GM23338 (cell line): ENCODE data around the gene TREM2. TPM values are rescaled to one million over a fixed set of nuclear protein-coding genes. Genes with fewer than 3 reads are reported as not detected.

ENCODE experiments used
- ATAC-seq: fragments of 200-7000 bp; cut with Tn5 transposase; 3 replicates; pipeline ENCODE4 v1.9.1; 2020
- DNase-seq: peaks from one replicate; pipeline ENCODE4 v3.0.0-alpha.2; 2015; ENCODE audit warnings: low spot score
- H2AFZ ChIP-seq: fragments of 200-600 bp; sonication (generic); 2 replicates; pipeline ENCODE4 v1.8.0; 2016; ENCODE audit warnings: antibody characterized with exemption, mild to moderate bottlenecking, moderate library complexity
- H3F3A ChIP-seq: fragments of 200-600 bp; sonication (generic); replicated peaks from 2 replicates; pipeline ENCODE4 v1.8.0; 2017; ENCODE audit warnings: antibody characterized with exemption, mixed run types, low read depth
- H3K27ac ChIP-seq: fragments of 200-600 bp; sonication (generic); 2 replicates; pipeline ENCODE4 v1.6.1; 2016; ENCODE audit warnings: low read depth
- H3K27me3 ChIP-seq: fragments of 200-600 bp; sonication (generic); 2 replicates; pipeline ENCODE4 v1.8.0; 2016; ENCODE audit warnings: mild to moderate bottlenecking, mixed run types, moderate library complexity; ENCODE audit not compliant: insufficient read depth
- H3K36me3 ChIP-seq: fragments of 200-600 bp; sonication (generic); 2 replicates; pipeline ENCODE4 v1.8.0; 2016; ENCODE audit warnings: mild to moderate bottlenecking; ENCODE audit not compliant: insufficient read depth
- H3K4me1 ChIP-seq: fragments of 200-600 bp; sonication (generic); 2 replicates; pipeline ENCODE4 v1.8.0; 2016; ENCODE audit warnings: mild to moderate bottlenecking, moderate library complexity; ENCODE audit not compliant: insufficient read depth
- H3K4me2 ChIP-seq: fragments of 200-600 bp; sonication (generic); 2 replicates; pipeline ENCODE4 v1.7.1; 2017; ENCODE audit warnings: mixed run types
- H3K4me3 ChIP-seq: fragments of 200-600 bp; sonication (generic); 2 replicates; pipeline ENCODE4 v1.6.1; 2016; ENCODE audit warnings: mixed run types
- H3K79me2 ChIP-seq: fragments of 200-600 bp; sonication (generic); replicated peaks from 2 replicates; pipeline ENCODE4 v1.8.0; 2017; ENCODE audit warnings: mild to moderate bottlenecking; ENCODE audit not compliant: insufficient read depth
- H3K9me2 ChIP-seq: fragments of 200-600 bp; sonication (generic); 2 replicates; pipeline ENCODE4 v1.8.0; 2017; ENCODE audit not compliant: insufficient read depth
- H4K20me1 ChIP-seq: fragments of 200-600 bp; sonication (generic); replicated peaks from 2 replicates; pipeline ENCODE4 v1.8.0; 2017; ENCODE audit warnings: mild to moderate bottlenecking; ENCODE audit not compliant: insufficient read depth
- H3K27ac Mint-ChIP-seq: 2 replicates; pipeline ENCODE4 v1.8.0; 2020; ENCODE audit warnings: inconsistent platforms, mild to moderate bottlenecking, moderate library complexity, mixed read lengths
- H3K27me3 Mint-ChIP-seq: 3 replicates; pipeline ENCODE4 v1.8.0; 2022; ENCODE audit warnings: low read depth, mild to moderate bottlenecking, moderate library complexity, mixed read lengths, inconsistent platforms; ENCODE audit not compliant: insufficient read depth, poor library complexity
- H3K36me3 Mint-ChIP-seq: 3 replicates; pipeline ENCODE4 v1.8.0; 2021; ENCODE audit warnings: low read depth, mild to moderate bottlenecking, inconsistent platforms, moderate library complexity, mixed read lengths
- H3K4me1 Mint-ChIP-seq: 3 replicates; pipeline ENCODE4 v1.8.0; 2020; ENCODE audit warnings: mild to moderate bottlenecking, inconsistent platforms, mixed read lengths
- H3K4me3 Mint-ChIP-seq: 3 replicates; pipeline ENCODE4 v1.8.0; 2021; ENCODE audit warnings: moderate library complexity, mild to moderate bottlenecking, inconsistent platforms, mixed read lengths
- H3K9me3 Mint-ChIP-seq: 3 replicates; pipeline ENCODE4 v1.8.0; 2020; ENCODE audit warnings: moderate library complexity, mild to moderate bottlenecking, inconsistent platforms, mixed read lengths
- CREB1 ChIP-seq: fragments of 250-450 bp; sonication (Bioruptor Pico); IDR thresholded peaks from 2 replicates; pipeline ENCODE4 v1.5.0; 2020; ENCODE audit warnings: low read depth, mild to moderate bottlenecking, moderate library complexity
- CTCF ChIP-seq, 2 experiments: fragments of 200-600 bp in 1 of 2; sonication (generic) in 1 of 2; conservative IDR thresholded peaks; 2 replicates each; pipeline versions ENCODE4 v1.5.1 to v1.6.1; 2016 to 2017; ENCODE audit warnings: antibody characterized with exemption in 2 of 2, low read depth in 2 of 2, mild to moderate bottlenecking in 2 of 2, moderate library complexity in 1 of 2
- ETS1 ChIP-seq: IDR thresholded peaks from 2 replicates; pipeline ENCODE4 v1.6.1; 2016; ENCODE audit warnings: antibody characterized with exemption
- EZH2 ChIP-seq: fragments of 200-600 bp; sonication (generic); IDR thresholded peaks from one replicate; pipeline ENCODE4 v1.8.0; 2017; ENCODE audit warnings: antibody characterized with exemption, mild to moderate bottlenecking, low read depth; ENCODE audit not compliant: unreplicated experiment
- EZH2phosphoT487 ChIP-seq: fragments of 200-600 bp; sonication (generic); IDR thresholded peaks from one replicate; pipeline ENCODE4 v1.8.1; 2018; ENCODE audit warnings: antibody characterized with exemption; ENCODE audit not compliant: unreplicated experiment
- JUNB ChIP-seq: IDR thresholded peaks from one replicate; pipeline ENCODE4 v1.6.1; 2016; ENCODE audit warnings: antibody characterized with exemption; ENCODE audit not compliant: unreplicated experiment
- NANOG ChIP-seq: IDR thresholded peaks from 2 replicates; pipeline ENCODE4 v1.6.1; 2016; ENCODE audit warnings: antibody characterized with exemption, borderline replicate concordance
- POLR2AphosphoS5 ChIP-seq: IDR thresholded peaks from 2 replicates; pipeline ENCODE4 v1.6.1; 2016; ENCODE audit warnings: antibody characterized with exemption, low read depth
- REST ChIP-seq: IDR thresholded peaks from one replicate; pipeline ENCODE4 v1.6.1; 2018; ENCODE audit warnings: antibody characterized with exemption; ENCODE audit not compliant: unreplicated experiment
- STAT1 ChIP-seq: IDR thresholded peaks from one replicate; pipeline ENCODE4 v1.6.1; 2016; ENCODE audit warnings: antibody characterized with exemption; ENCODE audit not compliant: unreplicated experiment
- ZNF114 ChIP-seq: fragments of 250-450 bp; sonication (Bioruptor Pico); IDR thresholded peaks from 2 replicates; pipeline ENCODE4 v1.5.0; 2020; ENCODE audit warnings: mild to moderate bottlenecking, moderate library complexity
- ZNF331 ChIP-seq: fragments of 250-450 bp; sonication (Bioruptor Pico); IDR thresholded peaks from 2 replicates; pipeline ENCODE4 v1.5.0; 2020; ENCODE audit warnings: low read depth, mild to moderate bottlenecking, moderate library complexity
- ZNF462 ChIP-seq: fragments of 250-450 bp; sonication (Bioruptor Pico); IDR thresholded peaks from 2 replicates; pipeline ENCODE4 v1.5.0; 2020; ENCODE audit warnings: mild to moderate bottlenecking, moderate library complexity
- polyA plus RNA-seq: library from polyadenylated mRNA; unstranded; fragments of >200 nt; fragmentation: Nextera tagmentation; extraction: Ambion mirVana; gene quantifications from 2 replicates; pipeline ENCODE4 v1.2.1, GENCODE V29; 2016
- total RNA-seq: library from RNA; depleted of rRNA; stranded (reverse); fragments of >200 nt; shearing (Covaris generic); gene quantifications from 2 replicates; pipeline ENCODE4 v1.2.3, GENCODE V29; 2014

The TREM2 gene
- total and polyA plus RNA-seq, 2 experiments from 2014 or later = not detected

- H3K36me3 Mint-ChIP-seq = no peaks in the 10 kb centered on the region; the same call in 2 of the 3 replicates
- no peaks in the 10 kb centered on the region; the same call in 2 of the 3 replicates for H3K9me3 Mint-ChIP-seq
- Histone ChIP-seq H3K36me3 (no peaks in the 10 kb centered on the region), H3K27ac (no peak overlapping the region), H2AFZ (no peak overlapping the region), H3K4me1 (peaks cover 9% of the 10 kb centered on the region), H4K20me1 (no peaks in the 10 kb centered on the region), H3K4me3 (no peak overlapping the region), H3F3A (no peaks in the 10 kb centered on the region), H3K27me3 (no peaks in the 10 kb centered on the region), H3K9me2 (peaks cover 8% of the 10 kb centered on the region; the same call in 1 of the 2 replicates), H3K79me2 (no peaks in the 10 kb centered on the region), H3K4me2 (no peak overlapping the region)
- no peak overlapping the region for H3K27ac Mint-ChIP-seq
- no peak for ATAC-seq
- H3K4me1 Mint-ChIP-seq = peaks cover 8% of the 10 kb centered on the region
- TF ChIP-seq NANOG (no peak), ZNF114 (CRISPR knock-in tag) (no peak), EZH2phosphoT487 (no peak), STAT1 (no peak), REST (no peak), ETS1 (no peak), ZNF462 (CRISPR knock-in tag) (no peak), JUNB (no peak), ZNF331 (CRISPR knock-in tag) (no peak), CTCF (conservative IDR thresholded peaks at IDR 0.05; ENCODE audit: low read depth in 2 of 2) (no peak), EZH2 (no peak), POLR2AphosphoS5 (no peak), CREB1 (CRISPR knock-in tag) (no peak)
- peaks cover 11% of the 10 kb centered on the region for H3K27me3 Mint-ChIP-seq
- H3K4me3 Mint-ChIP-seq = no peak overlapping the region
- DNase-seq = no peak
These were observed 7.6 kb downstream of the TREM2 start for GRCh38 chr6:41155132-41155805.
